HUES64 (cell line): Measurements from ENCODE around the gene PITPNM3.

Source experiments
- H3K27ac ChIP-seq: 2 replicates; pipeline ENCODE4 v1.7.0; 2013; ENCODE audit warnings: low read depth, low read length, inconsistent platforms
- H3K27me3 ChIP-seq: 2 replicates; pipeline ENCODE4 v1.6.1; 2013; ENCODE audit warnings: mild to moderate bottlenecking, low read length; ENCODE audit not compliant: insufficient read depth
- H3K36me3 ChIP-seq: 2 replicates; pipeline ENCODE4 v1.6.1; 2013; ENCODE audit warnings: mild to moderate bottlenecking, low read length; ENCODE audit not compliant: insufficient read depth
- H3K4me1 ChIP-seq: 2 replicates; pipeline ENCODE4 v1.6.1; 2013; ENCODE audit warnings: mild to moderate bottlenecking, low read length, moderate library complexity; ENCODE audit not compliant: insufficient read depth
- H3K4me3 ChIP-seq: 2 replicates; pipeline ENCODE4 v1.5.1; 2013; ENCODE audit warnings: mild to moderate bottlenecking, low read length, moderate library complexity
- H3K9ac ChIP-seq: 2 replicates; pipeline ENCODE4 v1.6.1; 2013; ENCODE audit warnings: mild to moderate bottlenecking, low read depth, low read length
- H3K9me3 ChIP-seq: 2 replicates; pipeline ENCODE4 v1.6.1; 2013; ENCODE audit warnings: low read depth, low read length; ENCODE audit not compliant: insufficient read depth
- WGBS: fragments of 150-250, 120-280 bp; methylation state at CpG from one replicate; pipeline ENCODE4 v1.1.7; 2013; ENCODE audit warnings: missing lambda C conversion rate; 5-methylcytosine and 5-hydroxymethylcytosine counted together

Gene PITPNM3

DNA sequence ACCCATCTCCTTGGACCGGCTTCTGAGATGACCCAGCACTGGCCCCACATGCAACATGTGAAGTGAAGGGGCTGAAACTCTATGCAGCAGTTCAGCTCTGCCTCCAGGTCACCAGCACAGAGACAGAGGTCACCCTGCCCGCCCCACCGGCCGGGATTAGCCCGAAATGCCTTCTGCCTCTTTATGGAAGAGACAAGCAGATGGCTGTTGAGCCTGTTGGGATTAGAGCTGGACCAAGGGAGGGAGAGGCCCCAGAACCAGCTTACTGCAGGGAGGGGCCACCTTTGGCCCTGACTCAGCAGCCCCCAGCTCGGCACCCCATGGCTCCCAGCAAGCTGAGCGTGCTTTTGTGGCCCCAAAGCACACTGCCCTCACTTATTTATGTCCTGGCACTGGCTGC, 127.1 kb downstream of the PITPNM3 start:
- no peak overlapping the region for H3K9ac ChIP-seq
- WGBS: 91% methylated on average over 7 of the region's 7 CpGs
- H3K27me3 ChIP-seq: no peaks in the 10 kb centered on the region
- H3K27ac ChIP-seq: no peak overlapping the region
- no peaks in the 10 kb centered on the region for H3K4me1 ChIP-seq
- H3K36me3 ChIP-seq: no peaks in the 10 kb centered on the region
- no peak overlapping the region for H3K4me3 ChIP-seq
- peaks cover 10% of the 10 kb centered on the region; the same call in 1 of the 2 replicates for H3K9me3 ChIP-seq

- H3K27me3 ChIP-seq: no peaks in the 10 kb centered on the region
- no peak overlapping the region for H3K9ac ChIP-seq
- WGBS: 93% methylated on average over 17 of the region's 17 CpGs
- no peaks in the 10 kb centered on the region for H3K36me3 ChIP-seq
- H3K4me1 ChIP-seq: no peaks in the 10 kb centered on the region
- no peak overlapping the region for H3K4me3 ChIP-seq
- H3K9me3 ChIP-seq: peaks cover 10% of the 10 kb centered on the region; the same call in 1 of the 2 replicates
- no peak overlapping the region for H3K27ac ChIP-seq
These were observed 128.0 kb downstream of the PITPNM3 start for GRCh38 chr17:6428207-6428965.

DNA sequence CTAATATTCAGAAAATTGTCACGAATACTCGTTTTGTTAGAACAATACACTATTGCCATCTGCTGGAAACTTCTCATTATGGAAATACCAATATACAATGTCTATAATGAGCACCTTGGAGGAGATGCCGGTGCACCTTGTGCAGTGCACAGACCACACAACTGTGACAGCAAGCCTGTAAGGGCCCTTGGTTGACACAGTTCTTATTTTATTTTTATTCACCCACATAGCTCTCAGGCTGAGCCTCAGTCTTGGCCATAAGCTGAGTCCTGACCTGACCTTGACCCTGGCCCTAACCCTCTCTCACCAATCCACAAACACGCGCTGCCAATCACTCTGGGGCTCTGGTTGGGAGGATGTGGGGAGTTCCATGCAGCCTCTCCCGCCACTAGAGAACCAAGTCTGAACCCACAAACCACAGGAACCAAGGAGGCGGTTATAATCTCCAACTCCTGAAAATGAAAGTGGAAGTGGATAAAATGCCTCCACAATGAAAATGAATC, 129.0 kb downstream of the PITPNM3 start:
- Histone ChIP-seq H3K4me1 (no peaks in the 10 kb centered on the region), H3K27ac (no peak overlapping the region), H3K27me3 (no peaks in the 10 kb centered on the region), H3K9ac (no peak overlapping the region), H3K9me3 (peaks cover 10% of the 10 kb centered on the region; the same call in 1 of the 2 replicates), H3K4me3 (no peak overlapping the region), H3K36me3 (no peaks in the 10 kb centered on the region)
- WGBS: 96% methylated on average over 5 of the region's 7 CpGs

- peaks cover 8% of the 10 kb centered on the region; the same call in 1 of the 2 replicates for H3K9me3 ChIP-seq
- H3K4me3 ChIP-seq: no peak overlapping the region
- H3K4me1 ChIP-seq: no peaks in the 10 kb centered on the region
- no peak overlapping the region for H3K27ac ChIP-seq
- H3K36me3 ChIP-seq: no peaks in the 10 kb centered on the region
- H3K9ac ChIP-seq: no peak overlapping the region
- no peaks in the 10 kb centered on the region for H3K27me3 ChIP-seq
- 90% methylated on average over 25 of the region's 25 CpGs for WGBS
These were observed 129.8 kb downstream of the PITPNM3 start for GRCh38 chr17:6426356-6427101.

GRCh38 chr17:6425407-6425806, 130.9 kb downstream of the PITPNM3 start:
- H3K27me3 ChIP-seq: no peaks in the 10 kb centered on the region
- WGBS: 93% methylated on average over 18 of the region's 18 CpGs

GRCh38 chr17:6423931-6424330, 132.4 kb downstream of the PITPNM3 start:
- WGBS: 88% methylated on average over 12 of the region's 14 CpGs
- no peak overlapping the region for H3K9ac ChIP-seq
- H3K27me3 ChIP-seq: no peaks in the 10 kb centered on the region
- no peaks in the 10 kb centered on the region for H3K9me3 ChIP-seq
- no peaks in the 10 kb centered on the region for H3K36me3 ChIP-seq
- H3K4me3 ChIP-seq: no peak overlapping the region
- H3K4me1 ChIP-seq: no peaks in the 10 kb centered on the region
- H3K27ac ChIP-seq: no peak overlapping the region

More at GRCh38 chr17:6425407-6425806, 130.9 kb downstream of the PITPNM3 start:
- H3K9ac ChIP-seq: no peak overlapping the region
- no peaks in the 10 kb centered on the region for H3K4me1 ChIP-seq
- no peaks in the 10 kb centered on the region for H3K36me3 ChIP-seq
- no peaks in the 10 kb centered on the region for H3K9me3 ChIP-seq
- H3K27ac ChIP-seq: no peak overlapping the region
- H3K4me3 ChIP-seq: no peak overlapping the region

GRCh38 chr17:6422654-6423241, 133.6 kb downstream of the PITPNM3 start:
- Histone ChIP-seq H3K9ac (no peak overlapping the region), H3K4me3 (no peak overlapping the region), H3K27ac (no peak overlapping the region), H3K4me1 (no peaks in the 10 kb centered on the region), H3K9me3 (no peaks in the 10 kb centered on the region), H3K36me3 (no peaks in the 10 kb centered on the region), H3K27me3 (no peaks in the 10 kb centered on the region)
- 80% methylated on average over 13 of the region's 13 CpGs for WGBS

- Histone ChIP-seq H3K4me1 (no peaks in the 10 kb centered on the region), H3K9ac (no peak overlapping the region), H3K27me3 (no peaks in the 10 kb centered on the region), H3K9me3 (no peaks in the 10 kb centered on the region), H3K4me3 (no peak overlapping the region), H3K27ac (no peak overlapping the region), H3K36me3 (no peaks in the 10 kb centered on the region)
- 38% methylated on average over 13 of the region's 13 CpGs for WGBS
These were observed 134.4 kb downstream of the PITPNM3 start for GRCh38 chr17:6421700-6422604.

GRCh38 chr17:6420173-6420641, 136.1 kb downstream of the PITPNM3 start:
- H3K9ac ChIP-seq: no peak overlapping the region
- no peaks in the 10 kb centered on the region for H3K27me3 ChIP-seq
- H3K4me3 ChIP-seq: no peak overlapping the region
- 20% methylated on average over 13 of the region's 13 CpGs for WGBS
- no peaks in the 10 kb centered on the region for H3K36me3 ChIP-seq
- no peaks in the 10 kb centered on the region for H3K9me3 ChIP-seq
- H3K4me1 ChIP-seq: no peaks in the 10 kb centered on the region
- H3K27ac ChIP-seq: no peak overlapping the region

DNA sequence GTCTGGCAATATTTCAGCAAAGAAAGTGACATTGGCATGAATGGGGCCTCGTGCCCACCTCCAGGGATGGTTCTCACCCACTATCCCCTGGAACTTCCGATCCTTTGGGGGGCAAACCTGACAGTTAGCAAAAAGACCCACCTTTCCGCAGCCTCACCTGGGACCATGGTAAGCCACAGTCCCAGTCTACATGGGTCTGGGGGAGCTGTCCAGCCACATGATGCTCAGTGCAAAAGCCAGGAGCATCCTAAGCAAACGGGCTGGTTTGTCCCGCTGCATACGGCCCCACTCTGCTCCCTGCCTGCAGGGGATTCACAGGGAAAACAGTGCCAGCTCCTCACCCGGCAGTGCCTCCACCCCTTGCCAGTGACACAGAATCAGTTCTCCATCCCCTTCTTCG, 140.7 kb downstream of the PITPNM3 start:
- Histone ChIP-seq H3K27me3 (no peaks in the 10 kb centered on the region), H3K9me3 (no peaks in the 10 kb centered on the region), H3K4me3 (no peak overlapping the region), H3K4me1 (no peaks in the 10 kb centered on the region), H3K27ac (no peak overlapping the region), H3K9ac (no peak overlapping the region), H3K36me3 (no peaks in the 10 kb centered on the region)
- 86% methylated on average over 8 of the region's 8 CpGs for WGBS
